Hematopoietic multipotent progenitor cell treated with erythropoietin and hydrocortisone succinate and interleukin-3 and kit ligand, for 17 days (in vitro differentiated cells): ENCODE data around the gene RAB19.

Experiments
- DNase-seq: peaks from one replicate; pipeline ENCODE4 v3.0.0-alpha.2; 2015; ENCODE audit warnings: low spot score

Gene RAB19, protein sequence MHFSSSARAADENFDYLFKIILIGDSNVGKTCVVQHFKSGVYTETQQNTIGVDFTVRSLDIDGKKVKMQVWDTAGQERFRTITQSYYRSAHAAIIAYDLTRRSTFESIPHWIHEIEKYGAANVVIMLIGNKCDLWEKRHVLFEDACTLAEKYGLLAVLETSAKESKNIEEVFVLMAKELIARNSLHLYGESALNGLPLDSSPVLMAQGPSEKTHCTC

DNA sequence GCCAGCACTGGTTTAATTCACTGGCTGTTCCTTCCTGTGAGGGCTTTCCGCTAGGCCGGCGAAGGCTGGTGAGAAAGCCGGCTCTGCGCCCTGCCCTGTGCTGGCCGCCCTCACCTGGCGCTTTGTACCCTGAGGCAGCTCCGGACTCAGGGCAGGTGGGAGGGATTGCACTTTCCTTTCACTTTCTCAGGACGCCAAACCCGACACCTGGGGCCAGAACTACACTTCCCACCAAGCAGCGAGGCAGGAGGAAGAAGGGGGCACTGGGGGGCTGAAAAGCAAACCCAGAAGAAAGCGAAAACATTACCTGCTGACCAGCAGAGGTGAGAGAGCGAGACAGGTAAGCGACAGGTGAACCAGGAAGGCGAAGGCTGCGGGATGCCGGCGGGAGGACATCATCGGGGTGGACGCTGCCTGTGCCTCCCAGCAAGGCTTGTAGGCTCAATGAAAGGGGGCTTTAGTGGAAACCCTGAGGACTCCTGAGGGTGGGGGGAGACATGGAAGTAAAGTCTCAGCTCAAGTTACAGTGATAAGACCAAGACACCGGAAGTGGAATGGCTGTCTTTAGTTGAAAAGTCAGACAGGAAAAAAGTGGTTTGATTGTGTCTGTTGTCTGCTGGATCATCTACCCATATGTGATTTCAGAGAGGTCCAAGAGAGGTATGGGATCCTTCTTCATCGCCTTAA lies at the start of gene RAB19:
Gene RAB19 (plus strand): TSS at position 181 of the 687 bp plus-strand sequence. CDS start 3,589 bp downstream, outside the sequence.
- DNase-seq, result no peak

GRCh38 chr7:140358024-140358411 lies 45.8 kb upstream of the RAB19 start:
- DNase-seq, result no peak

DNA sequence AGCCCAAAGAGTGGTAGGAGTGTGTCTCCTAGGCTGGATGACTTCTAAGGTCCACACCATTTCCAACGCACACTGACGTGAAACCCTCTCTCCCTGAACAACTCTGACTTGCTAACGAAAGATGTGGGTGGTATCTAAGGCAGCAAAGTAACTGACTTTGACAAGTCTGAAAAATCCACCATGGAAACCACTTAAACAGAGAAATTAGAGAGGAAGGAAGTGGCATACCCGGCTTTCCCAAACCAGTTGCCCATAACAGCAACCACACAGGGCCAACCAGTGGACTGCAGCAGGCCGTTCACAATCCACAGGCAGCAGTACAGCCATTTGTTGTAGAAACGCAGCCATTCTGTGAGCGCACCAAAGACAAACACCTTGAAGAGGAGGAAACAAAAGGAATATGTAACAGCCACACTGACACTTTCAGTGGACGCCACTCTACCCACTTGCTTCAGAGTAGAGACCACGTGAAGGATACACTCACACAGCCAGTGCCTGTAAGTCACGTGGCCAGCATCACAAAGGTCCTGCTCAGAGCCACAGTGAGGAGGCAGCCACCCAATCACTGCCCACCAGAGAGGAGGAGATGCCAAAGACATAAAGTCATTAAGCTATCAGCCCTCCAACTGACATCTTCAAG lies 45.3 kb upstream of the RAB19 start:
- no peak for DNase-seq

DNA sequence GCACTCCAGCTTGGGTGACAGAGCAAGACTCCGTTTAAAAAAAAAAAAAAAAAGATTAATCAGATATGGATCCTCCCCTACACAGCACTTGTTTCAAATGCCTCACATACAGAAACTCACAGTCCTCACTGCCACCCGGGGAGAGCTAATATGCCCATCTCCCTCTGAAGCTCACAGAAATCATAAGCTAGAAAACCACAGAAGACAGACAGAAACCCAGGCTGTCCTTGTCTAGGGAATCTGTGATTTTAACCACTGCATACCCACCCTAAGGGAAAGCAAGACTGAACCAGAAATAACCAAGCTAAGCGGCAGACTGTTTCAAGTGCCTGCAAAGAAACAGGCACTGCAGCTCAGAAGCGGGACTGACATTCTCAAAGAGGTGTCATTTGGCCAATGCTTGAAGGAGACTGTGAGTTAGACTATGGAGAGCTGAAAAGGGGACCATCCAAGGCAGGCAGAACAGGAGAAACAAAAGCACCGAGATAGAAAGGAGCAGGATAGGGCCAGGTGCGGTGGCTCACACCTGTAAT lies 43.1 kb upstream of the RAB19 start:
- no peak for DNase-seq

DNA sequence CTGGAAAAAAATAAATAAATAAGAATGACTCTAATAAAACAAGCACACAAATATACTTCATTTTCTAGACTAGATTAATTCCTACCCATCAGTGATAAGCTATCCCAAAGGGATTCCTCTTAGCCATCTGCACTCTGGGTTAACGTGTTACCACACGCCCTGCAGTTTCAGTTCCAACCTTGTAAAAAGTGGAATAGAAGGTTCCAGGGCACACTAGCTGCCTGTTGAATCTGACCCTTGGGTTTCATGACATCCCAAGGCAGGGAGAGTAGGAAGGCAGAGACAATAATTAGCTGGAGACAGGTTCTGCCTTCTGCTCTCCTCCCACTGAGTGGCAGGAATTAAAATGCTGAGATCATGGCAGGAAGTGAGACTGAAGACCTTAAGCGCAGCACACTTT lies 39.0 kb upstream of the RAB19 start:
- DNase-seq, result no peak

GRCh38 chr7:140367528-140367927 lies 36.3 kb upstream of the RAB19 start:
- no peak for DNase-seq

DNA sequence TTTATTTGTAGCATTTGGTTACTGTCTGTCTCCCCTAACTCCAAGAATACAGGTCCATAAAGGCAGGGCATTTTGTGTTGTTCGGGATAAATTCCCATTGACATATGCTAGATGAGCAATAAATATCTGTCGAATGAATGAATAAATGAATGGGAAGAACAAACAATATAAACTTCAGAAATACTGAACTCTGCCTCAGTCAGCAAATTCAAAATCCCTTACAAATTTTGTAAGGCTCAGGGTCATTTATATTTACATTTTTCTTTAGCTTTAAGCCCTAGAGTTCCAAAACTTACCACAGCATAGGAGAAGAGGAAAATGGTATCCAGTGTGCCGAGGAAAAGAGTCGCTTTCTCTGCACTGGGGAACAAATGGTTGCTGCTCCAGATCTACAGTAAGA lies 34.6 kb upstream of the RAB19 start:
- DNase-seq, result no peak

DNA sequence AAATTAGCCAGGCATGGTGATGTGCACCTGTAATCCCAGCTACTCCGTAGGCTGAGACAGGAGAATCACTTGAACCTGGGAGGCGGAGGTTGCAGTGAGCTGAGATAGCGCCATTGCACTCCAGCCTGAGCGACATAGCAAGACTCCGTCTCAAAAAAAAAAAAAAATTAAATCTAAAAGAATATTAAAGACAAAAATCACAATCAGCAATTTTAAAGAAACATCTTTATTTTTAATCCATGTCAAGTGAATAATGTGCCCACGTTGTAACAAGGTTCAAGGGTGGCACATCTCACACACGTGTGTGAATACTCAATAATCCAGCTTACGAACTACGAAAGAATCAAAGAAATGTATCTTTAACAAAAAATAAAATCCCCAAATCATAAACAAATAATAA lies 28.5 kb upstream of the RAB19 start:
- no peak for DNase-seq

DNA sequence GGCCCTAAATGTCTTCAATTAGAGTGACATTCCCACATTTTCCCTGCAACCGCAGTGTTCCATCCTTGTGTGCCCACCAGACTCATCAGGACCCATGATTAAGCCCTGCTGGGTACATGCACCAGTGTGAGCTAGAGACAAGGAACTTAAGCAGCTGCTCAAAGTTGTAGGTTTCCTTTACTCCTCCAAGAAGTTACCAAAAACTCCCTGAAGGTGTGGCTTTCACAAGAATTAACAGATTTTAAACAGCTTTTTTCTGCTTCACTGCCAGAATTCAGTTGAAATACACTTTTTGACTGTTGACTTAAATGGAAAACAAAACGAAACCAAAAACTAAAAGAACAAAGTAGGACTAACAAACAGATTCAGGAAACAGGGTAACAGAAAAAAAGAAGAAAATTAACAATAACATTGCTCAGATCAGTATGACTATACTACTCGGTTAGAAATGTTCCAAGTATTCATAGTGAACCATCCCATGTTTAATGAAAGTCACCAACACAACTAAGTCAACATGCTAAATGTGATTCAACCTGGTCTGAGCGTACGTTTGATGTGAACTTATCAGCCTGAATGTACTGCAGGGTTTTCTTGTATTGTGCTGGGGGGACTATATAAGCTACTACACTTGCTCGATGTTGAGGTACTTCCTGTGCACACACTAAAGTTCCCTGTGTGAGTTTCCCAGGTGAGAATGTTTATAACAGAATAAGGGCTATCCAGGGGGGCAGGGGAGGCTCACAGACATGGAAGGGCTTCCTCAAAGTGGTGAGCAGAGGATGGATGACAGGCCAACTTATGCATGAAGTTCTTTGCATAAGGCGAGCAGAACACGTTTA lies 27.7 kb upstream of the RAB19 start:
- no peak for DNase-seq

DNA sequence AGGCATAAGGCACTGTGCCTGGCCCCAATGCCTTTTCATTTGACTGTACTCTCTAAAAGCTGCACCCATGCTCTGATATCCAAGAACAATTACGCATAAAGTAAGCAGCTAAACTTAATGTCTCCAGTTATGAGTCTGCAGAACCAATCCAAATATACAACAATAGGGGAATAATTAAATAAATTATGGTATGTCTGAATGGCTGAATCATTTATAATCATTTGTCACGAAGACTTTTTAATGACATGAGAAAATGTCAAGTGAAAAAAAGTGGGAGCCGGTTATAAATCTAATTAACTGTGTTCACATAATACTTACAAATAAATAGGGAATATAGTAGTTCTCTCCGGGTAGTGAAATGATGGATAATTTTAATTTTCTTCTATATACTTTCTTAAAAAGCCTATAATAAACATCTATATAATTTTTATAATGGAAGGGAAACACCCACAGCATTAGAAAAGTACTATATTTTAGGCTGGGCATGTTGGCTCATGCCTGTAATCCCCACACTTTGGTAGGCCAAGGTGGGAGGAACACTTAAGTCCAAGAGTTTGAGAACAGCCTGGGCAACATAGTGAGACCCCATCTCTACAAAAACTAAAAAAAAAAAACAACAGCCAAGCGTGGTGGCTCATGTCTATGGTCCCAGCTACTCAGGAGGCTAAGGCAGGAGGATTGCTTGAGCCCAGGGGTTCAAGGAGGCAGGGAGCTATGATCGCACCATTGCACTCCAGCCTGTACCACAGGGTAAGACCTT lies 19.7 kb upstream of the RAB19 start:
- DNase-seq, result no peak

GRCh38 chr7:140384894-140385545 lies 18.8 kb upstream of the RAB19 start:
- DNase-seq, result no peak

- DNase-seq, result no peak
Measured at GRCh38 chr7:140389445-140389844, 14.4 kb upstream of the RAB19 start.

- DNase-seq, result no peak
Measured at GRCh38 chr7:140390034-140390433, 13.8 kb upstream of the RAB19 start.

- DNase-seq, result no peak
Measured at GRCh38 chr7:140390466-140391190, 13.2 kb upstream of the RAB19 start.

- DNase-seq, result no peak
Measured at GRCh38 chr7:140391634-140392033, 12.2 kb upstream of the RAB19 start.

DNA sequence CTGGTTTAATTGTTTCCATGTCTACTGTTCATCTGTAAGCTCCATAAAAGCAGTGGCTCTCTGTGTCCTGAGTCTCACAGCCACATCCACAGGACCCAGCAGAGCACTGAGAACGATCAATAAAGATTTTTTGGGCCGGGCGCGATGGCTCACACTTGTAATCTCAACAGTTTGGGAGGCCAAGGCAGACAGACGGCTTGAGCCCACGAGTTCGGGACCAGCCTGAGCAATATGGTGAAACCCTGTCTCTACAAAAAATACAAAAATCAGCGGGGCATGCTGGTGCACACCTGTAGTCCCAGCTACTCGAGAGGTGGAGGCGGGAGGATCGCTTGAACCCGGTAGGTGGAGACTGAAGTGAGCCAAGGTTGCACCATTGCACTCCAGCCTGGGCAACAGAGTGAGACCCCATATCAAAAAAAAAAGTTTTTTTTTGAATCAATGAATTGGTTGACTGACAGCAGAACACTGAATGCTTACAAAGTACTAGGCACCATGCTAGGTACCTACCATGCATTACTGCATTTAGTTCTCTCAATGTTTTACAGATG lies 10.0 kb upstream of the RAB19 start:
- DNase-seq, result no peak

DNA sequence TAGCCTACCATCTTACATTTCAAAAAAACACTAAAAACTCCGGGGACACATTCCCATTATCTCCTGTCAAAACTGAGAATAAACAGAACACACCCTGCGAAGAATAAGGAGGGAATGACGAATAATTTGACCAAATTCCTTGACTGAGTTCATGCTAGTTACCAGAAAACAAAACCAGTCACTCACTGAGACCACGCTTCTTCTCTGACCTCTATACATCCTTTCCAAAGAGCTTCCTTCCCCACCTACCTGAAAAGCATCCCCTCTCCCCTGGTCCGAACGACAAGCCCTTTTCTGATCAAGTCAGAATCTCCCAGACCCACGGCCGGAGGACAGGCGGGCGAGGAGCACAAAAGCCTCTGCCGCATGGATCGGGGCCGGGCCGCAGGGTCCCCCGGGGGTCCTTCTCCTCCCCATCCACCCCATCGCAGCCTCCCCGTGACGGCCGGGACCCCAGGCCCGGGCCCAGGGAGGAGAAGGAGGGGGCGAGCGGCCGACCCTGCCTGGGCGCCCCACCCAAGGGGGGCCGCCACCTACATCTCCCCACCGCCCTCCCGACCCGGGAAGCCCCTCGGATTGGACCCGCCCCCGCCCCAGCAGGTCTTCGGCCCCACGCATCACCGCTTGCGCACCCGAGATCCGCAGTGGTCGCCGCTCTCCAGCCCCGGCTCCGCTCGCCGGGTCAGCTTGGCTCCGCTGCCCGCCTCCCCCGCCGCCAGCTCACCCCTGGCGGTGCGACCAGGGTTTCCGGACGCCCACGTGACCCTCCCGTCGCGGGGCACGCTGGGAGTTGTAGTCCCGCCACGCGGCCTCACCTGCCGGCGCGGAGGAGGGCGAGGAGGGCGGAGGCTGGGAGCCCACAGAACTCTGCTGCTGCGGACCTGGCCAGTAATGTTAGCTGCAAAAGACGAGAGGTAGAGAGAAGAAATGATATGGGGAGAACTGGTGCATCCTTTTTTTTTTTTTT lies 5.8 kb upstream of the RAB19 start, which contains the start of gene SLC37A3:
Gene SLC37A3 (minus strand): TSS at position 747 of the 967 bp plus-strand sequence. CDS start 16,004 bp downstream, outside the sequence.
- DNase-seq, result peak; percentile 82

GRCh38 chr7:140398821-140399220 lies 5.0 kb upstream of the RAB19 start:
- no peak for DNase-seq

DNA sequence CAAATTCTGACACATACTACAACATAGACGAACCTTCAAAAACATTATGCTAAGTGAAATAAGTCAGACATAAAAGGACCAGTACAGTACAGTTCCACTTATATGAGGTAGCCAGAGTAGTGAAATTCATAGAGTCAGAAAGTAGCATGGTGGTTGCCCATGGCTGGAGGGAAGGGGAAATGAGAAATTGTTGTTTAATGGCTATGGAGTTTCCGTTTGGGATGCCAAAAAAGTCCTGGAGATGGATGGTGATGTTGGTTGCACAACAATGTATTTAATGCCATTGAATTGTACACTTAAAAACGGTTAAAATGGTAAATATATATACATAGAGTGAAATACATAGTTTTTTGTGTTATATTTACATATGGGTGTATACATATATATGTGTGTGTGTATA lies 3.5 kb upstream of the RAB19 start:
- DNase-seq, result no peak
